Measurements from ENCODE around the gene MALRD1.

DNA sequence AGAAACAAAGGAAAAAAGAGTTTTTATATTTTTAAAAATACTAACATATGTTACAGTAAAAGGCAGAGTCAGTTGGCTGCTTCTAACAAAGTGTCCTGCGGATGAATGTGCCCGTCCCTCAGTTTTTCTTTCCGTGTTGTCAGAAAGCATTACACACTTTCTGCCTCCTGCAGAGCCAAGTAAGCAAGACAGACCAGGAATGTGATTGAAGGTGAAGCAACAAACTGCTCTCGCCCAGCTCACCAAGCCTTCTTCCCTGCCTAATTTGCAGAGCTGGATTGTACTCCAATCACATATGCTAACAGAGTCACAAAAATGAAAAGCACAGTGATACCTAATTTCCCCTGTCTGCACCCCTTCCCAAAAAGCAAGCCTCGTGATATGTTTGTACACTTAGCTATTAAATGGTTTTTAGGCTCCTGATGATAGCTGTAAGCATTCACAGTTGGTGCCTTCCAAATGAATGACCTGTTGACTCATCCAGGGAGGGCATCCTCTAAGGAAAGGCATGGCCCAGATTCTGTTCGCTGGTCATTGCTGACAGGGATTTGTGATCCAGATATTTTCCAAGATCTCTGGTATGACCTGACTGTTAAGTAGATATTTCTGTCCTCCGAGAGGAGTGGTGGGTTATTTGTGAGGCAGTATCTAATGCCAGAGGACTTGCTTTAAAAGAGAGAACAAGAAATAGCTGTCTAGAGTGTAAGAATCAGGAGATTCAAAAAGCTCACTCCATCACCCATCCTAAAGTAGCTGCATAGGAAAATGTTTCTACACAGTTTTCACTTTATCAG is 580.4 kb downstream of the MALRD1 start:
- TF ChIP-seq, protein P1, sequence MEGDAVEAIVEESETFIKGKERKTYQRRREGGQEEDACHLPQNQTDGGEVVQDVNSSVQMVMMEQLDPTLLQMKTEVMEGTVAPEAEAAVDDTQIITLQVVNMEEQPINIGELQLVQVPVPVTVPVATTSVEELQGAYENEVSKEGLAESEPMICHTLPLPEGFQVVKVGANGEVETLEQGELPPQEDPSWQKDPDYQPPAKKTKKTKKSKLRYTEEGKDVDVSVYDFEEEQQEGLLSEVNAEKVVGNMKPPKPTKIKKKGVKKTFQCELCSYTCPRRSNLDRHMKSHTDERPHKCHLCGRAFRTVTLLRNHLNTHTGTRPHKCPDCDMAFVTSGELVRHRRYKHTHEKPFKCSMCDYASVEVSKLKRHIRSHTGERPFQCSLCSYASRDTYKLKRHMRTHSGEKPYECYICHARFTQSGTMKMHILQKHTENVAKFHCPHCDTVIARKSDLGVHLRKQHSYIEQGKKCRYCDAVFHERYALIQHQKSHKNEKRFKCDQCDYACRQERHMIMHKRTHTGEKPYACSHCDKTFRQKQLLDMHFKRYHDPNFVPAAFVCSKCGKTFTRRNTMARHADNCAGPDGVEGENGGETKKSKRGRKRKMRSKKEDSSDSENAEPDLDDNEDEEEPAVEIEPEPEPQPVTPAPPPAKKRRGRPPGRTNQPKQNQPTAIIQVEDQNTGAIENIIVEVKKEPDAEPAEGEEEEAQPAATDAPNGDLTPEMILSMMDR (IDR thresholded peaks at IDR 0.05), result no peak
- TF ChIP-seq POLR2AphosphoS5 (IDR thresholded peaks at IDR 0.05) (no peak), POLR2A (IDR thresholded peaks at IDR 0.05) (no peak), EP300 (IDR thresholded peaks at IDR 0.05; ENCODE audit: low read depth) (no peak)
